Skeletal muscle tissue (tissue), 4 donors: Measurements from ENCODE around the gene PIAS2. TPM values are rescaled to one million over a fixed set of nuclear protein-coding genes. Genes with fewer than 3 reads are reported as not detected.
A peak's percentile ranks its signal among the peaks of the same experiment; 100 is the strongest.
"Not testable (repeated sequence)": the region's sequence is repeated elsewhere in the genome, so short reads cannot be mapped to it uniquely, and the experiment has no call there.

Experiments
- H3K27ac ChIP-seq: one replicate; pipeline ENCODE4 v1.7.0; 2013; ENCODE audit warnings: mild to moderate bottlenecking, low read depth, low read length, inconsistent platforms
- H3K27me3 ChIP-seq, 3 donors: one replicate each; pipeline ENCODE4 v1.7.0; 2013; ENCODE audit warnings: low read length in 3 of 3; ENCODE audit not compliant: control insufficient read depth in 3 of 3, insufficient read depth in 3 of 3
- H3K36me3 ChIP-seq, 3 donors: one replicate each; pipeline ENCODE4 v1.7.0; 2013; ENCODE audit warnings: low read length in 3 of 3; ENCODE audit not compliant: control insufficient read depth in 3 of 3, insufficient read depth in 3 of 3
- H3K4me1 ChIP-seq, 3 donors: one replicate each; pipeline ENCODE4 v1.7.0; 2013; ENCODE audit warnings: low read length in 3 of 3, mild to moderate bottlenecking in 3 of 3; ENCODE audit not compliant: control insufficient read depth in 3 of 3, insufficient read depth in 3 of 3
- H3K4me3 ChIP-seq, 3 donors: one replicate each; pipeline ENCODE4 v1.7.0; 2013; ENCODE audit warnings: low read length in 3 of 3
- H3K9ac ChIP-seq, 3 donors: one replicate each; pipeline ENCODE4 v1.7.0; 2013; ENCODE audit warnings: low read length in 3 of 3, mild to moderate bottlenecking in 3 of 3, moderate library complexity in 2 of 3, low read depth in 1 of 3
- H3K9me3 ChIP-seq, 3 donors: one replicate each; pipeline ENCODE4 v1.7.0; 2013; ENCODE audit warnings: low read length in 3 of 3; ENCODE audit not compliant: control insufficient read depth in 3 of 3
- total RNA-seq: library from RNA; depleted of rRNA; stranded (reverse); fragments of >200 nt; gene quantifications from one replicate; pipeline ENCODE4 v1.2.3, GENCODE V29; 2014
- donor health status: Osteomylitis.

Gene PIAS2
- total RNA-seq, 1 donor from 2014 or later: 35.5 TPM

GRCh38 chr18:46833899-46834298, 83.4 kb downstream of the PIAS2 start:
- Histone ChIP-seq H3K9me3 (no peaks in the 10 kb centered on the region), H3K27me3 (no peaks in the 10 kb centered on the region), H3K27ac (no peak overlapping the region), H3K4me3 (no peak overlapping the region), H3K36me3 (peaks cover 0 to 11% (median 0%) of the 10 kb centered on the region in 3 donors), H3K4me1 (no peaks in the 10 kb centered on the region), H3K9ac (no peak overlapping the region)

GRCh38 chr18:46832849-46833248, 84.5 kb downstream of the PIAS2 start:
- H3K27ac ChIP-seq: no peak overlapping the region
- no peak overlapping the region for H3K4me3 ChIP-seq
- no peaks in the 10 kb centered on the region for H3K4me1 ChIP-seq
- peaks cover 0 to 16% (median 5%) of the 10 kb centered on the region in 3 donors for H3K36me3 ChIP-seq
- H3K9ac ChIP-seq: no peak overlapping the region
- no peaks in the 10 kb centered on the region for H3K27me3 ChIP-seq
- no peaks in the 10 kb centered on the region for H3K9me3 ChIP-seq

GRCh38 chr18:46832422-46832821, 84.9 kb downstream of the PIAS2 start:
- not testable (repeated sequence) for H3K27me3 ChIP-seq, H3K27ac ChIP-seq, H3K9me3 ChIP-seq, H3K9ac ChIP-seq, H3K4me1 ChIP-seq, H3K4me3 ChIP-seq
- H3K36me3 ChIP-seq: peaks cover 0 to 20% (median 9%) of the 10 kb centered on the region in 3 donors

DNA sequence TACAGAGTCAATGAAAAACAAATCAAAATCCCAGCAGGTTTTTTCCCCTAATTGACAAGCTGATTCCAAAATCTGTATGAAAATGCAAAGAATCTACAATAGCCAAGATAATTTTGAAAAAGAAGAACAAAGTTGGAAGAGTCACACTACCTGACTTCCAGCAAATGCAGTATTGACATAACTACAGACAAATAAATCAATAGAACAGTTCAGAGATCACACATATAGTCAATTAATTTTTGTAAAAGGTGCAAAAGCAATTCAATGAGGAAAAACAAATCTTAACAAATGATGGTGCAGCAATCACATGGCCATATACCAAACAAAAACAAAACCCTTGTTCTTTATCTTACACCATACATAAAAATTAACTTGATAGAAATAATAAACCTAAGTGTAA, 85.9 kb downstream of the PIAS2 start:
- Histone ChIP-seq H3K4me3 (no peak overlapping the region), H3K27ac (no peak overlapping the region), H3K9ac (no peak overlapping the region), H3K27me3 (no peaks in the 10 kb centered on the region), H3K9me3 (no peaks in the 10 kb centered on the region), H3K4me1 (no peaks in the 10 kb centered on the region), H3K36me3 (peaks cover 0 to 26% (median 13%) of the 10 kb centered on the region in 3 donors)

GRCh38 chr18:46830633-46831032, 86.7 kb downstream of the PIAS2 start:
- H3K36me3 ChIP-seq: peaks cover 0 to 31% (median 13%) of the 10 kb centered on the region in 3 donors

GRCh38 chr18:46829947-46830346, 87.4 kb downstream of the PIAS2 start:
- Histone ChIP-seq H3K27me3 (no peaks in the 10 kb centered on the region), H3K4me3 (no peak overlapping the region), H3K9me3 (no peaks in the 10 kb centered on the region), H3K36me3 (peaks cover 0 to 31% (median 13%) of the 10 kb centered on the region in 3 donors), H3K9ac (no peak overlapping the region), H3K4me1 (no peaks in the 10 kb centered on the region), H3K27ac (no peak overlapping the region)

More at GRCh38 chr18:46830633-46831032, 86.7 kb downstream of the PIAS2 start:
- Histone ChIP-seq H3K27ac (no peak overlapping the region), H3K9me3 (no peaks in the 10 kb centered on the region), H3K27me3 (no peaks in the 10 kb centered on the region), H3K4me1 (no peaks in the 10 kb centered on the region), H3K9ac (no peak overlapping the region), H3K4me3 (no peak overlapping the region)

DNA sequence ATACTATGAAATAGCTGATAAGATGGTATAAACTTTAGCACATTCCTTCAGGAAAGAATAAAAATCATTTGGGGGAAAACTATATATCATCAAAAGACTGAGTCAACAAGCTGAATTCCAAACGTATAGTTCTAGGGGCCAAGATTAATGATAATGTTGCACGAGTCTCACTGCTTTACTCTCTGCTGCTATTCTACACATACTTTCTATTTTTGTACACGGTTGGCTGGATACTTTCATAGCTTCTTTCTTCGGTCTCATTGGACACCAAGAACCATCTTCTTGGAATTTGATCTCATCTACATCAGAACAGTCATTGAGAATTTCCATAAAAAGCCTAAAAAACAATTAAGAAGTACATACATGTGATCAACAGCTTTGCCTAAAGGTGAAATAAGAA, 87.8 kb downstream of the PIAS2 start:
- Histone ChIP-seq H3K27ac (no peak overlapping the region), H3K36me3 (peaks cover 0 to 28% (median 13%) of the 10 kb centered on the region in 3 donors), H3K4me3 (no peak overlapping the region), H3K27me3 (no peaks in the 10 kb centered on the region), H3K9me3 (no peaks in the 10 kb centered on the region), H3K9ac (no peak overlapping the region), H3K4me1 (no peaks in the 10 kb centered on the region)

DNA sequence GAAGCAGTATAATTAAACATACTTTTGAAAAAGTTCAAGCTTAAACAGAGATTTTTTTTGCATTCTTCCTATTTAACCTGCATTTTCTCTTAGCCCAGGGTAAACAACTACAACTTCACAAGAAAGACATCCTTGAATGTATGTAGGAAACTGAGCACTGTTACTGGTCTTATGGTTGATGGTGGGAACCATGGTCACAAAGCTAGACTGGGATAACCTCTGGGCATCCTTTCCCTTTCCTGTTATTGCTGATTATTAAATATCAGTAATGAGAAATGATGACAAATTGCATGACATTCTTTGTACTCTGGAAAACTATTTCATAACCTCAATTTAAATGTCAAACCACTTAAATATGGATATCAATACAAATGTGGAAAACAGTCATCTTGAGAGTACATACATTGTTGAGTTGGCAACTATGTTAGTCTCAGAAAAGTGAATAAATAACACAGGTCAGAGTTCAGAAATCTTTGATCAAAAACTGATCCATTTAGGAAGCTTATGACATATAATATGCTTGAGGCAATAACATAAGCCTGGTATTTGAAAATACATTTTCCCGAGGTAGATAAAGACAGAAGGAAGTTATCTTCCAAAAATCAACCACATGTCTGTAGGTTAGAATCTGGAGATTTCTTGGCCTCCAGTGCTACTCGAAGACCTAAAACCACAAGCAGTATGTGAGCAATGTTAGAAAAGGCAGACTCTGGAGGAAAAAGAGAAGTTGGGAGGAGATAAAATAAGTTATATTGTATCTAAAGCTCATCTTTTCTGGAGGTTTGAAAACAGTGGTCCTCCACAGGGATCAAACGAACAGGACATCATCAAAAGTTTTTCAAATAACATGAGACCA, 95.2 kb downstream of the PIAS2 start:
- no peak overlapping the region for H3K9ac ChIP-seq
- peaks cover 0 to 5% (median 0%) of the 10 kb centered on the region in 3 donors for H3K4me1 ChIP-seq
- no peak overlapping the region for H3K4me3 ChIP-seq
- H3K36me3 ChIP-seq: peaks cover 0 to 9% (median 1%) of the 10 kb centered on the region in 3 donors
- H3K27ac ChIP-seq: no peak overlapping the region
- no peaks in the 10 kb centered on the region for H3K9me3 ChIP-seq
- H3K27me3 ChIP-seq: no peaks in the 10 kb centered on the region

DNA sequence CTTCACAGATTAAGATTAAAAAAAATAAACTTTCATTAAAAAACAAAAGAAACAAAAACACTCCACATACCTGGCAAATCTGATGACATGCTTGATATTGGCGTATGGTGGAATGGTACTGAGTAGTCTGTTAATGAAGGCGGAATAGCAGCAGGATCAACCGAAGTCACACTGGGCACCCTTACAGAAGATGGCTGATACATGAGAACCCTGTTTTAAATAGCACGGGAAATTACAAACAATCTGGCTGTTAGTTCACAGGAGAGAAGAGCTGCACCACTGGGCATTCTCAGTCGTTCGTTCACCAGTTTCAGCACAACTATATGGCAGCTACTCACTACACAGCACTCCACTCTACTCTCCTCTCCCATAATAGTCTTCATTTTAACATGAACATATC, 96.4 kb downstream of the PIAS2 start:
- peaks cover 0 to 5% (median 0%) of the 10 kb centered on the region in 3 donors for H3K4me1 ChIP-seq
- H3K9ac ChIP-seq: peak overlapping the region; percentile 26 to 57 (median 57)
- peaks cover 0 to under 1% (median 0%) of the 10 kb centered on the region in 3 donors for H3K36me3 ChIP-seq
- H3K4me3 ChIP-seq: peak overlapping the region in 2 of 3 donors; percentile 7 to 41
- H3K27me3 ChIP-seq: no peaks in the 10 kb centered on the region
- no peaks in the 10 kb centered on the region for H3K9me3 ChIP-seq
- peak overlapping the region; percentile 67 for H3K27ac ChIP-seq

- no peaks in the 10 kb centered on the region for H3K36me3 ChIP-seq
- no peaks in the 10 kb centered on the region for H3K9me3 ChIP-seq
- H3K9ac ChIP-seq: no peak overlapping the region
- H3K27me3 ChIP-seq: no peaks in the 10 kb centered on the region
- no peak overlapping the region for H3K4me3 ChIP-seq
- peaks cover 0 to 3% (median 0%) of the 10 kb centered on the region in 3 donors for H3K4me1 ChIP-seq
- H3K27ac ChIP-seq: no peak overlapping the region
Measured at GRCh38 chr18:46815661-46816060, 101.6 kb downstream of the PIAS2 start.
